Spleen (tissue), 7 donors: ENCODE measurements around the gene PLA2G4A.

Experiments
- CTCF ChIP-seq, 11 experiments: fragments of 200-600 bp in 7 of 11; fragments of 450-650 bp in 4 of 11; sonication (generic) in 4 of 11; IDR thresholded peaks in 8 of 11; conservative IDR thresholded peaks in 3 of 11; 1 replicate in 7 of 11; 2 replicates in 4 of 11; pipeline versions ENCODE4 v1.4.0 to v1.8.0; 2016 to 2021; ENCODE audit warnings: antibody characterized with exemption in 11 of 11, inconsistent platforms in 4 of 11, mild to moderate bottlenecking in 1 of 11
- POLR2A ChIP-seq, 3 donors: fragments of 450-650 bp; IDR thresholded peaks; one replicate each; pipeline ENCODE4 v1.5.1; 2017; ENCODE audit warnings: antibody characterized with exemption in 3 of 3, mild to moderate bottlenecking in 1 of 3
- POLR2AphosphoS5 ChIP-seq, 3 donors: sonication (generic); formaldehyde crosslinking; IDR thresholded peaks; one replicate each; pipeline ENCODE4 v1.5.1; 2017; ENCODE audit warnings: antibody characterized with exemption in 3 of 3
- donor health status: DM: no; HTN: no; CAD: no; lungs with moderate emphysema.
- donor health status: DM: no; HTN: no; CAD: no.
- donor health status: DM: no; HTN: no; CAD: no.

DNA sequence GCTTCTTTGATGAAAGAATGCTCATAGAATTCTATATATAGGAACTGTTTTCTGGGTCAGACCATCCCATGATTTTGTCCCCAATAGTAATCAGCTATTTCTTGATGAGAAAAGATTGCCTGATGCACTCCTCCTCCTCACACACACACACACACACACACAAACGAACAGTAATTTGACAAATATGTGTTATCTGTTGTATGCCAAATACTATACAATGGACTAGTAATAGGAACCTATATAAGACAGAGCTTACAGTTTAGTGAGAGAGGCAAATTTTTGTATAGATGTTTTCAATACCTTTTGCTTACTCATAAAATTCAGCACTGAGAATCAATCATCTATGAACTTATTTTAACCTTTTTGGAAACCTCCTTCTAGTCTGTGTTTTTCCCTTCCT lies 76.8 kb downstream of the PLA2G4A start:
- TF ChIP-seq CTCF (IDR thresholded peaks at IDR 0.05 in 8 of 11, conservative IDR thresholded peaks at IDR 0.05 in 3 of 11) (no peak), POLR2AphosphoS5 (IDR thresholded peaks at IDR 0.05) (no peak), POLR2A (IDR thresholded peaks at IDR 0.05) (no peak)
